ENCODE data around the gene CYB561D2. TPM values are rescaled to one million over a fixed set of nuclear protein-coding genes. Genes with fewer than 3 reads are reported as not detected.

Gene CYB561D2
- total and polyA plus RNA-seq, 9 of the 15 experiments (the other 6 are each of a cell fraction or from before 2014, with no cell fraction given), result 4.2 to 16.6 (median 9.4) TPM

- TF ChIP-seq, protein P1, sequence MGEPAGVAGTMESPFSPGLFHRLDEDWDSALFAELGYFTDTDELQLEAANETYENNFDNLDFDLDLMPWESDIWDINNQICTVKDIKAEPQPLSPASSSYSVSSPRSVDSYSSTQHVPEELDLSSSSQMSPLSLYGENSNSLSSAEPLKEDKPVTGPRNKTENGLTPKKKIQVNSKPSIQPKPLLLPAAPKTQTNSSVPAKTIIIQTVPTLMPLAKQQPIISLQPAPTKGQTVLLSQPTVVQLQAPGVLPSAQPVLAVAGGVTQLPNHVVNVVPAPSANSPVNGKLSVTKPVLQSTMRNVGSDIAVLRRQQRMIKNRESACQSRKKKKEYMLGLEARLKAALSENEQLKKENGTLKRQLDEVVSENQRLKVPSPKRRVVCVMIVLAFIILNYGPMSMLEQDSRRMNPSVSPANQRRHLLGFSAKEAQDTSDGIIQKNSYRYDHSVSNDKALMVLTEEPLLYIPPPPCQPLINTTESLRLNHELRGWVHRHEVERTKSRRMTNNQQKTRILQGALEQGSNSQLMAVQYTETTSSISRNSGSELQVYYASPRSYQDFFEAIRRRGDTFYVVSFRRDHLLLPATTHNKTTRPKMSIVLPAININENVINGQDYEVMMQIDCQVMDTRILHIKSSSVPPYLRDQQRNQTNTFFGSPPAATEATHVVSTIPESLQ (CRISPR knock-in tag; IDR thresholded peaks at IDR 0.05), result no peak; the same call in 1 of the 2 replicates
- peak; percentile 76 for TF ChIP-seq SUPT5H (IDR thresholded peaks at IDR 0.05)
- TF ChIP-seq ELF2 (CRISPR knock-in tag; IDR thresholded peaks at IDR 0.05), result no peak
- peak; percentile 64 for TF ChIP-seq SP1 (CRISPR knock-in tag; IDR thresholded peaks at IDR 0.05)
- TF ChIP-seq ATF7 (IDR thresholded peaks at IDR 0.05), result peak; percentile 99
- TF ChIP-seq, protein P2, sequence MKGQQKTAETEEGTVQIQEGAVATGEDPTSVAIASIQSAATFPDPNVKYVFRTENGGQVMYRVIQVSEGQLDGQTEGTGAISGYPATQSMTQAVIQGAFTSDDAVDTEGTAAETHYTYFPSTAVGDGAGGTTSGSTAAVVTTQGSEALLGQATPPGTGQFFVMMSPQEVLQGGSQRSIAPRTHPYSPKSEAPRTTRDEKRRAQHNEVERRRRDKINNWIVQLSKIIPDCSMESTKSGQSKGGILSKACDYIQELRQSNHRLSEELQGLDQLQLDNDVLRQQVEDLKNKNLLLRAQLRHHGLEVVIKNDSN (CRISPR knock-in tag; IDR thresholded peaks at IDR 0.05), result no peak
- TF ChIP-seq TEAD4 (IDR thresholded peaks at IDR 0.05; ENCODE audit: low read length), result no peak
- no peak for TF ChIP-seq TEAD4 (CRISPR knock-in tag; IDR thresholded peaks at IDR 0.05; ENCODE audit: borderline replicate concordance)
- no peak for TF ChIP-seq GTF2F1 (IDR thresholded peaks at IDR 0.05; ENCODE audit: low read depth, low read length)
- no peak for TF ChIP-seq SMAD3 (CRISPR knock-in tag; conservative IDR thresholded peaks at IDR 0.05)
- TF ChIP-seq ZBTB34 (CRISPR knock-in tag; IDR thresholded peaks at IDR 0.05), result no peak
- TF ChIP-seq FOXM1 (IDR thresholded peaks at IDR 0.05; ENCODE audit: low read depth), result 0 out of 2 replicates have a peak, but pooled peaks have one; percentile 28
- TF ChIP-seq FOXM1 (CRISPR knock-in tag; IDR thresholded peaks at IDR 0.05; ENCODE audit: low read depth), result no peak
- no peak for TF ChIP-seq CBFA2T3 (IDR thresholded peaks at IDR 0.05)
- no peak for TF ChIP-seq JUNB (CRISPR knock-in tag; conservative IDR thresholded peaks at IDR 0.05)
- no peak for TF ChIP-seq NR4A1 (CRISPR knock-in tag; IDR thresholded peaks at IDR 0.05)
- TF ChIP-seq NR4A1 (tag; IDR thresholded peaks at IDR 0.05), result no peak
- TF ChIP-seq, protein P3, sequence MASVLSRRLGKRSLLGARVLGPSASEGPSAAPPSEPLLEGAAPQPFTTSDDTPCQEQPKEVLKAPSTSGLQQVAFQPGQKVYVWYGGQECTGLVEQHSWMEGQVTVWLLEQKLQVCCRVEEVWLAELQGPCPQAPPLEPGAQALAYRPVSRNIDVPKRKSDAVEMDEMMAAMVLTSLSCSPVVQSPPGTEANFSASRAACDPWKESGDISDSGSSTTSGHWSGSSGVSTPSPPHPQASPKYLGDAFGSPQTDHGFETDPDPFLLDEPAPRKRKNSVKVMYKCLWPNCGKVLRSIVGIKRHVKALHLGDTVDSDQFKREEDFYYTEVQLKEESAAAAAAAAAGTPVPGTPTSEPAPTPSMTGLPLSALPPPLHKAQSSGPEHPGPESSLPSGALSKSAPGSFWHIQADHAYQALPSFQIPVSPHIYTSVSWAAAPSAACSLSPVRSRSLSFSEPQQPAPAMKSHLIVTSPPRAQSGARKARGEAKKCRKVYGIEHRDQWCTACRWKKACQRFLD (CRISPR knock-in tag; IDR thresholded peaks at IDR 0.05), result no peak
- no peak; the same call in 1 of the 2 replicates for TF ChIP-seq SOX6 (IDR thresholded peaks at IDR 0.05)
- no peak for TF ChIP-seq FOXJ2 (tag; IDR thresholded peaks at IDR 0.05)
- peak in 1 of 2 experiments; percentile 71; a peak in 1 of 4 replicates for TF ChIP-seq SIN3A (IDR thresholded peaks at IDR 0.05; ENCODE audit: borderline replicate concordance in 2 of 2, control insufficient read depth in 1 of 2, low read depth in 2 of 2, low read length in 2 of 2)
- no peak for TF ChIP-seq FOXK2 (conservative IDR thresholded peaks at IDR 0.05 in 1 of 2, IDR thresholded peaks at IDR 0.05 in 1 of 2; ENCODE audit: low read depth in 2 of 2)
- no peak for TF ChIP-seq CBFA2T2 (conservative IDR thresholded peaks at IDR 0.05)
- TF ChIP-seq POLR2G (IDR thresholded peaks at IDR 0.05; ENCODE audit: low read depth, low read length), result peak; percentile 88
- TF ChIP-seq L3MBTL2 (IDR thresholded peaks at IDR 0.05), result peak; percentile 82
- TF ChIP-seq ZNF282 (CRISPR knock-in tag; IDR thresholded peaks at IDR 0.05), result 0 out of 2 replicates have a peak, but pooled peaks have one; percentile 56
These were observed 13.3 kb upstream of the CYB561D2 start (continued) for GRCh38 chr3:50337175-50337861.
